Hepatocyte (in vitro differentiated cells): ENCODE data around the gene AQP5. TPM values are rescaled to one million over a fixed set of nuclear protein-coding genes. Genes with fewer than 3 reads are reported as not detected.

Experiments used
- DNase-seq: peaks from one replicate; pipeline ENCODE4 v3.0.0-alpha.2; 2016; ENCODE audit warnings: low spot score
- H2AFZ ChIP-seq: fragments of 200-600 bp; sonication (generic); 2 replicates; pipeline ENCODE4 v1.6.0; 2016; ENCODE audit warnings: antibody characterized with exemption, mild to moderate bottlenecking
- H3K27ac ChIP-seq: fragments of 200-600 bp; sonication (generic); 2 replicates; pipeline ENCODE4 v1.5.1; 2016; ENCODE audit warnings: mild to moderate bottlenecking
- H3K27me3 ChIP-seq: fragments of 200-600 bp; sonication (generic); 2 replicates; pipeline ENCODE4 v1.6.1; 2016
- H3K36me3 ChIP-seq: fragments of 200-600 bp; sonication (generic); replicated peaks from 2 replicates; pipeline ENCODE4 v1.5.1; 2016; ENCODE audit warnings: low read depth; ENCODE audit not compliant: insufficient read depth
- H3K4me1 ChIP-seq: fragments of 200-600 bp; sonication (generic); 2 replicates; pipeline ENCODE4 v1.5.1; 2016; ENCODE audit warnings: mild to moderate bottlenecking, moderate library complexity; ENCODE audit not compliant: insufficient read depth
- H3K4me2 ChIP-seq: fragments of 200-600 bp; sonication (generic); 2 replicates; pipeline ENCODE4 v1.6.0; 2016
- H3K4me3 ChIP-seq: fragments of 200-600 bp; sonication (generic); 2 replicates; pipeline ENCODE4 v1.5.1; 2016; ENCODE audit warnings: mild to moderate bottlenecking
- H3K79me2 ChIP-seq: fragments of 200-600 bp; sonication (generic); 2 replicates; pipeline ENCODE4 v1.6.0; 2017; ENCODE audit warnings: mild to moderate bottlenecking
- H3K9me2 ChIP-seq: fragments of 200-600 bp; sonication (generic); replicated peaks from 2 replicates; pipeline ENCODE4 v1.6.0; 2017; ENCODE audit warnings: mild to moderate bottlenecking; ENCODE audit not compliant: insufficient read depth
- H3K9me3 ChIP-seq: fragments of 200-600 bp; sonication (generic); 2 replicates; pipeline ENCODE4 v1.5.1; 2016; ENCODE audit warnings: low read depth, mild to moderate bottlenecking
- H4K20me1 ChIP-seq: fragments of 200-600 bp; sonication (generic); 2 replicates; pipeline ENCODE4 v1.6.0; 2016; ENCODE audit warnings: mild to moderate bottlenecking; ENCODE audit not compliant: insufficient read depth, poor library complexity, severe bottlenecking
- CTCF ChIP-seq: fragments of 200-600 bp; sonication (generic); IDR thresholded peaks from 2 replicates; pipeline ENCODE4 v1.5.1; 2016; ENCODE audit warnings: antibody characterized with exemption, mild to moderate bottlenecking; ENCODE audit not compliant: poor library complexity
- EZH2 ChIP-seq: fragments of 200-600 bp; sonication (generic); IDR thresholded peaks from 2 replicates; pipeline ENCODE4 v1.6.1; 2016; ENCODE audit warnings: antibody characterized with exemption, mild to moderate bottlenecking, borderline replicate concordance
- EZH2phosphoT487 ChIP-seq: fragments of 200-600 bp; sonication (generic); IDR thresholded peaks from one replicate; pipeline ENCODE4 v1.6.1; 2018; ENCODE audit warnings: antibody characterized with exemption, mild to moderate bottlenecking, low read depth, moderate library complexity; ENCODE audit not compliant: unreplicated experiment, severe bottlenecking
- WGBS: methylation state at CpG from one replicate; pipeline ENCODE4 v1.1.6; 2016; ENCODE audit warnings: low lambda C conversion rate; ENCODE audit errors: missing lambda C conversion rate; 5-methylcytosine and 5-hydroxymethylcytosine counted together
- polyA plus RNA-seq: library from polyadenylated mRNA; unstranded; fragments of >200 nt; fragmentation: Nextera tagmentation; extraction: Ambion mirVana; gene quantifications from 2 replicates; pipeline ENCODE4 v1.2.1, GENCODE V29; 2016
- total RNA-seq: library from RNA; depleted of rRNA; stranded (reverse); fragments of >200 nt; gene quantifications from 2 replicates; pipeline ENCODE4 v1.2.3, GENCODE V29; 2014

AQP5 gene
- total and polyA plus RNA-seq, 2 experiments from 2014 or later, result 0.50 to 1.2 TPM

DNA sequence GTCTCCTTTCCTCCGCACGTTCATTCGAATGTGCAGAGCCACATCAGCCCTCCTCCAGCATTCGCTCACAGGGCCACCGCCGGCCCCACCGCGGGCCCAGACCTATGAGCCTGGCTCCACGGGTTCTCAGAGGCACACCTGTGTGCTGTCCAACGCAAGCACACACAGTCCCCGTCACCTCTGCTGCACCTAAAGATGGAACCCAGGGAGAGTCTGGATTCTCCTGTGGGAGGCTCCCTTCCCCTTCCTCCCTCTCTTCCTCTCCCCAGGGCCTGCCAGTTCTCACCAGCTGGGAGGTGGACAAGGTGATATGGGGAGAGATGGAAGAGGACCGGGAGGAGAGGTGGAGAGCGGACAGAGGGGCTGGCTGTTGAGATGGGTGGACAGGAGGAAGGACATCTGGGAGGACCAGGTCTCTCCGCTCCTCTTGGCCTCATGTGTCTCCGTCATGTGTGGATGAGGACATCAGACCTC, 6.1 kb downstream of the AQP5 start:
- no peak overlapping the region for H3K4me3 ChIP-seq
- no peaks in the 10 kb centered on the region for H4K20me1 ChIP-seq
- H3K4me2 ChIP-seq, result peak overlapping the region; percentile 93
- TF ChIP-seq EZH2 (no peak), EZH2phosphoT487 (no peak), CTCF (no peak)
- H3K9me2 ChIP-seq, result no peaks in the 10 kb centered on the region
- no peaks in the 10 kb centered on the region for H3K79me2 ChIP-seq
- 51% methylated on average over 13 of the region's 15 CpGs for WGBS
- no peak for DNase-seq
- H3K27ac ChIP-seq, result no peak overlapping the region
- H3K9me3 ChIP-seq, result no peaks in the 10 kb centered on the region
- H3K4me1 ChIP-seq, result peaks cover 7% of the 10 kb centered on the region
- no peaks in the 10 kb centered on the region for H3K36me3 ChIP-seq
- H3K27me3 ChIP-seq, result peaks cover 18% of the 10 kb centered on the region
- H2AFZ ChIP-seq, result no peak overlapping the region

- no peaks in the 10 kb centered on the region for H3K9me2 ChIP-seq
Measured at GRCh38 chr12:49968471-49968870, 6.8 kb downstream of the AQP5 start.

DNA sequence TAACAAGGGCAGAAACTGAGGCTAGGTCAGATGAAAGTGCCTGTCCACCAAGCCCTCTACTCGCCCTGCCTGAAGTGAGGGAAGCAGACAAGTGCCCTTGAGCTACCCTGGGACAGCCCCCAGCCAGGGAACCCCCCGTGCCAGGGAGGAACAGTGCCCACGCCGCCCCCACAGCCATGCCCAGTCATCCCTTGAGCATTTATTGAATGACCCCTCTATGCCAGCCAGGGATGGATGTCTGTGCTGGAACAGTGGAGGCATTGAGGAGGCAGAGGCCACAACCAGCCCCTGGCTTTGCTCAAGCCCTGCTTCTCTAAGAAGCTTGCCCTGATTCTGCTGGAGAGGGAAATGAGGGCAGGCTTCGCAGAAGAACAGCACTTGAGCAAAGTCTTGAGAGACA, 7.4 kb downstream of the AQP5 start:
- no peak overlapping the region for H2AFZ ChIP-seq
- H3K27me3 ChIP-seq, result peaks cover 18% of the 10 kb centered on the region
- TF ChIP-seq EZH2, result no peak
- TF ChIP-seq EZH2phosphoT487, result no peak
- TF ChIP-seq CTCF, result no peak
- no peak overlapping the region for H3K4me2 ChIP-seq
- no peaks in the 10 kb centered on the region for H3K9me3 ChIP-seq
- H3K9me2 ChIP-seq, result no peaks in the 10 kb centered on the region
- 94% methylated on average over 5 of the region's 5 CpGs for WGBS
- peaks cover 7% of the 10 kb centered on the region for H3K4me1 ChIP-seq
- H3K4me3 ChIP-seq, result no peak overlapping the region
- H3K79me2 ChIP-seq, result no peaks in the 10 kb centered on the region
- no peaks in the 10 kb centered on the region for H4K20me1 ChIP-seq
- H3K36me3 ChIP-seq, result no peaks in the 10 kb centered on the region
- H3K27ac ChIP-seq, result no peak overlapping the region
- DNase-seq, result no peak

More at GRCh38 chr12:49968471-49968870, 6.8 kb downstream of the AQP5 start:
- Histone ChIP-seq H3K9me3 (no peaks in the 10 kb centered on the region), H3K27me3 (peaks cover 18% of the 10 kb centered on the region), H3K36me3 (no peaks in the 10 kb centered on the region), H3K4me3 (no peak overlapping the region), H4K20me1 (no peaks in the 10 kb centered on the region), H3K27ac (no peak overlapping the region), H3K4me2 (no peak overlapping the region), H2AFZ (no peak overlapping the region), H3K4me1 (peaks cover 7% of the 10 kb centered on the region), H3K79me2 (no peaks in the 10 kb centered on the region)
- TF ChIP-seq EZH2 (no peak), EZH2phosphoT487 (no peak), CTCF (no peak)
- WGBS, result 86% methylated on average over 6 of the region's 6 CpGs
- DNase-seq, result no peak
